WI38 (cell line): ENCODE results near the gene SLC9A4.

Source experiments
- H3K4me3 ChIP-seq: 2 replicates; pipeline ENCODE4 v1.5.1; 2011; ENCODE audit warnings: low read depth, mild to moderate bottlenecking, control low read depth, low read length
- TF ChIP-seq, protein P1 (sequence below): IDR thresholded peaks from 2 replicates; pipeline ENCODE4 v1.5.1; 2012; ENCODE audit warnings: low read depth, mild to moderate bottlenecking, control low read depth, low read length

Gene SLC9A4

DNA sequence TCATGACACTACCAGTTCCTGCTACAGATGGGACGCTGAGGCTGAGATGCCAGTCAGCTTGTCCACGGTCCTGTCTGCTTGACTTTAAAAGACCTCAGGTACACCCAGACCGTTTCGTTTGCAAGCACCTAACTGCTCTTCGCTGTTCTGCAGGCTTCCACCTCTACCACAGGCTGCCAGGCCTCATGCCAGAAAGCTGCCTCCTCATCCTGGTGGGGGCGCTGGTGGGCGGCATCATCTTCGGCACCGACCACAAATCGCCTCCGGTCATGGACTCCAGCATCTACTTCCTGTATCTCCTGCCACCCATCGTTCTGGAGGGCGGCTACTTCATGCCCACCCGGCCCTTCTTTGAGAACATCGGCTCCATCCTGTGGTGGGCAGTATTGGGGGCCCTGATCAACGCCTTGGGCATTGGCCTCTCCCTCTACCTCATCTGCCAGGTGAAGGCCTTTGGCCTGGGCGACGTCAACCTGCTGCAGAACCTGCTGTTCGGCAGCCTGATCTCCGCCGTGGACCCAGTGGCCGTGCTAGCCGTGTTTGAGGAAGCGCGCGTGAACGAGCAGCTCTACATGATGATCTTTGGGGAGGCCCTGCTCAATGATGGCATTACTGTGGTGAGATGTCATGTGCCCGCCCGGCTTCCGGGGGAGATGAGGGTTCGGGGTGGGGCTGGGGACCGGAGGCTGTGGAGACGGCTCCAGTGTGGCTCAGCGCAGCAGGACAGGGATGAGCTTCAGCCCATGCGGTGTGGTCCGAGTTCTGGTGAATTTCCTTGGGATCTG, 5.9 kb downstream of the SLC9A4 start:
- H3K4me3 ChIP-seq, result no peak overlapping the region

DNA sequence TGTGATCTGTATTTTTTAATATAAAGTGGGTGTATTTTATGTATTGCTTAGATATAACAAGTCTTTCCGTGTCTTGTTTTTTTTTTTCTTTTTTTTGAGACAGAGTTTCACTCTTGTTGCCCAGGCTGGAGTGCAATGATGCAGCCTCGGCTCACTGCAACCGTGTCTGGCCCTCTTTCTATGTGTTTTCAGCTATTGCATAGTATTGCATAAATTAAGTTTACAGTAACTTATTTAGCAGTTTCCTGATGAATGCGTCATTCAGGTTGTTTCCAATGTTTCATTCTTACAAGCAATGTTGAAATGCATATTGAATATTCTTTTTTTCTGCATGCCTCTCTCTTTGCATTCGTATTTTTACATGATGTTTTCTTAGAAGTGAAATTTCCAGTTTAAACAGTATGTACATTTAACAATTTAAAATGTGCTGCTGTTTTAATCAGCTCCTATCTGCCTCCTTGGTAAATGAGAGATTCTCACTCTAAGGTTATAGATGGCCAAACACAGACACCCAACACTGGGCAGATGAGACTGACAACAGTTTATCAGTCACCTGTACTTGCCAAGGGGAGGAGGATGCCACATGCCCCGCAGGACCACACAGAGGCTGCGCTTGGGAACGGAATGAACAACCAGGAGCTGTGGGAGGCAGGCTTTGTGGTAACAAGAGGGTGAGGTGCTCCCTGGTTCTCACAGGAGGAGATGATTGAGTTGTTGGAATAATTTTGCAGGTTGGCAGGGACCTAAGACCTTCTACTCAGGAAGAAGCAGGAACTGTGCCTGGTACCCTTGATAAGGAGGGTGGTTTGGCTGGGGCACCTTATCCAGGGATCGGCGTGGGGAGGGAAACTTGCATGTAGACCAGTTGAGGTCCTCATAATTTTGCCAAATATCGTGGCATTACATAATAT, 7.5 kb downstream of the SLC9A4 start:
- TF ChIP-seq, protein P1, sequence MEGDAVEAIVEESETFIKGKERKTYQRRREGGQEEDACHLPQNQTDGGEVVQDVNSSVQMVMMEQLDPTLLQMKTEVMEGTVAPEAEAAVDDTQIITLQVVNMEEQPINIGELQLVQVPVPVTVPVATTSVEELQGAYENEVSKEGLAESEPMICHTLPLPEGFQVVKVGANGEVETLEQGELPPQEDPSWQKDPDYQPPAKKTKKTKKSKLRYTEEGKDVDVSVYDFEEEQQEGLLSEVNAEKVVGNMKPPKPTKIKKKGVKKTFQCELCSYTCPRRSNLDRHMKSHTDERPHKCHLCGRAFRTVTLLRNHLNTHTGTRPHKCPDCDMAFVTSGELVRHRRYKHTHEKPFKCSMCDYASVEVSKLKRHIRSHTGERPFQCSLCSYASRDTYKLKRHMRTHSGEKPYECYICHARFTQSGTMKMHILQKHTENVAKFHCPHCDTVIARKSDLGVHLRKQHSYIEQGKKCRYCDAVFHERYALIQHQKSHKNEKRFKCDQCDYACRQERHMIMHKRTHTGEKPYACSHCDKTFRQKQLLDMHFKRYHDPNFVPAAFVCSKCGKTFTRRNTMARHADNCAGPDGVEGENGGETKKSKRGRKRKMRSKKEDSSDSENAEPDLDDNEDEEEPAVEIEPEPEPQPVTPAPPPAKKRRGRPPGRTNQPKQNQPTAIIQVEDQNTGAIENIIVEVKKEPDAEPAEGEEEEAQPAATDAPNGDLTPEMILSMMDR, result no peak
- H3K4me3 ChIP-seq, result no peak overlapping the region

More for the DNA sequence above, 5.9 kb downstream of the SLC9A4 start:
- TF ChIP-seq, protein P1, result no peak

DNA sequence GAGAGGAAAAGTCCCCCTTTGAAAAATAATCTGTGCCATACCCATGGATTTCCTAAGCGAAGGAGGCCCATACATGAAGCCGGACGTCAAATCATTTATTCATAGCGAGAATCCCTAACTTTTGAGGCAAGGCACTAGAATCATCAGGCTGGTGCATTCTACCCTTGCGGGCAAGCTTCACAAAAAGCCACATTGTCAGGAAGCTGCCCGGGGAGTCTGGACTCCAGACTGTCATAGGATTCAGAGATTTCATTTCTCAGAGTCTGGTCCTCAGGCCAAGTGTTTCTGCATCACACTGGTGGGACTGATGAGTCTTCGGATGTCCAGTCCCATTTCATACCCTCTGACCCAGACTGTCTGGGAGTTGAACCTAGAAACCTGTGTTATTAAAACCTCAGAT, 8.9 kb downstream of the SLC9A4 start:
- TF ChIP-seq, protein P1, result no peak
- H3K4me3 ChIP-seq, result no peak overlapping the region

DNA sequence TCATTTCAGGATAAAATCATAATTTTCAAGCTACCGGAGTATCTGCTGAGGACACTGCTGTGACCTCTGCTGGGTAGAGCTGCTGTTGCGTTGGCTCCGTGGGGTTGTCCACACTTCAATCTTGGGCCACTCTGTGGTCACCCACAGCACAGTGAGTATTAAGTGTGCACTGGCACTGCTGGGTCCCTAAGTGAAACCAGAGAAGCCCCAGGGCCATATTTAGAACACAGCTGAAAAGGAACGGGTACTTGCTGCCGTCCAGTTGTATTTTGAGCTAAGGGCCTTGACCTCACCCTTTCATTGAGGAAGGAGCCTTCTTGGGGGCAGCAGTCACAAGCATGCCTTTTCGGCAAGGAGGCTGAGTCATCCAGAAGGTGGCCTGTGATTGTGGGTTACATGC, 10.1 kb downstream of the SLC9A4 start:
- no peak overlapping the region for H3K4me3 ChIP-seq
- TF ChIP-seq, protein P1, result no peak

DNA sequence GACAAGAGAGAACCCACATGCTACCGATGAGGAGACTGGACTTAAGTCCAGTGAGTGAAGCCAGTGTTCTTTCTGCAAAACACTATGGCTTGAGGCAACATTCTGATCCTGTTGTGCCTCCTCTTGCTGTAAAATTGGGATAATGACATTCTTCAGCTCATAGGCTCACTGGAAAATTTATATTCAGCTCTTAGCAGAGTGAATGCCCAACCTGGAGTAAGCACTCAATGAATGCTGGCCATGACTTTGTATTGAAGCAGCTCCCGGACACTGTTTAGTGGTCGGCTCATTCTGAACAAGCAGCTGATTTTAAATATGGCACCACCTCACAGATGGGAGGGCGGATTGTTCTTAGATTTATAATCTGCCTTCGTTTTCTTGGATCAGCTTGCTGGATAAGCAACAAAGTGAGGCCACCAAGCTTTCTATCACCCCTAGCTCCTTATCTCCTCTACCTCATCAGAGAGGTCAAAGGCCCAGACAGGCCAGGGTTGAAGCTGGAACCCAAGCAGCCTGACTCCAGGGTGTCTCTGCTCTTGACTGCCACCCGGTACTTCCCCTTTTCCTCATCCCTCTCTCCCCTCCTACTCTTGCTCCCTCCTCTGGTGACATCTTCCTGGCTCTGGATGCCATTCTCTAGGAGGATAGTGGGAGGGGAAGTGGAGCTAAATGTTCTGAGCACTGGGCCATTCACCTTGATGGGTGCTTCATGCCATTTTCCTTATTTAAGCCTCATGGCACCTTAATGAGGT, 11.5 kb downstream of the SLC9A4 start:
- TF ChIP-seq, protein P1, result no peak
- H3K4me3 ChIP-seq, result no peak overlapping the region

DNA sequence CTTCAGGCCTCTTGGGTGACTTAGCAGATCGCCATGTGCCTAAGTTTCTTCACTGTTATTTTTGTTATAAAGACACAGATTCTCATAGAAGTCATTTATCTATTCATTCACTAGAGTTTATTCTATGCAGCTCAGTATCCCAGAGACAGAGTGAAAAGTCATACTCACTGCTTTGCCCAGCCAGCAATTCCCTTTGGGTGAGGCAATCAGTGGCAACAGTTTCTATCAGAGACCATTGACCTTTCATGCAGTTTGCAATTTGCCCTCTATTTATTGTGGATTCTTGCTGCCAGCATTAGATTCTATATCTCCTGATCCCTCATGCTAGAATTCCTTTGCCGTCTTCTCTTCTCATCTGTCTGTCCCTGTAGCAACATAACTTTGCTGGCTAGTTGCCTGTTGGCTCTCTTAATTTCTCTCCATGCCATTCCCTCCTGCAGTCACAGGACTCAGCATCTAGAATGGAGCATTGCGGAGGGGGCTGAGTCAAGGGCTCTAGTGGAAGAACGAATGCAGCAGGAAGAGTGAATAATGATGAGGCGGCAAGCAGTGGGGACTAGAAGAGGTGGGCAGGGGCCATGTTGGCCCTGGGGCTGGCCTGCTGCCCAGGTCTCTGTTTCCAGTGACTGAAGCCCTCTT, 12.2 kb downstream of the SLC9A4 start:
- no peak overlapping the region for H3K4me3 ChIP-seq
- TF ChIP-seq, protein P1, result no peak
